ENCODE data around the gene PNPLA7.

- TF ChIP-seq CTCF (tag by site-specific recombination; IDR thresholded peaks at IDR 0.05) (no peak), MZF1 (tag by site-specific recombination; IDR thresholded peaks at IDR 0.05; ENCODE audit: borderline replicate concordance) (no peak), ZFHX2 (tag by site-specific recombination; conservative IDR thresholded peaks at IDR 0.05) (no peak), ZNF830 (tag by site-specific recombination; IDR thresholded peaks at IDR 0.05; ENCODE audit: low read depth) (no peak), PRDM4 (tag by site-specific recombination; IDR thresholded peaks at IDR 0.05) (no peak), KLF1 (tag by site-specific recombination; IDR thresholded peaks at IDR 0.05) (no peak), ZNF121 (tag by site-specific recombination; IDR thresholded peaks at IDR 0.05) (no peak), INSM2 (tag by site-specific recombination; IDR thresholded peaks at IDR 0.05) (no peak), ZNF747 (tag by site-specific recombination; IDR thresholded peaks at IDR 0.05) (no peak), ZNF274 (IDR thresholded peaks at IDR 0.05; ENCODE audit: low read length) (no peak), ZNF274 (tag by site-specific recombination; IDR thresholded peaks at IDR 0.05; ENCODE audit: borderline replicate concordance) (no peak), ZBTB1 (tag by site-specific recombination; IDR thresholded peaks at IDR 0.05) (no peak), ZNF792 (tag by site-specific recombination; IDR thresholded peaks at IDR 0.05) (no peak)
- TF ChIP-seq, protein P1, sequence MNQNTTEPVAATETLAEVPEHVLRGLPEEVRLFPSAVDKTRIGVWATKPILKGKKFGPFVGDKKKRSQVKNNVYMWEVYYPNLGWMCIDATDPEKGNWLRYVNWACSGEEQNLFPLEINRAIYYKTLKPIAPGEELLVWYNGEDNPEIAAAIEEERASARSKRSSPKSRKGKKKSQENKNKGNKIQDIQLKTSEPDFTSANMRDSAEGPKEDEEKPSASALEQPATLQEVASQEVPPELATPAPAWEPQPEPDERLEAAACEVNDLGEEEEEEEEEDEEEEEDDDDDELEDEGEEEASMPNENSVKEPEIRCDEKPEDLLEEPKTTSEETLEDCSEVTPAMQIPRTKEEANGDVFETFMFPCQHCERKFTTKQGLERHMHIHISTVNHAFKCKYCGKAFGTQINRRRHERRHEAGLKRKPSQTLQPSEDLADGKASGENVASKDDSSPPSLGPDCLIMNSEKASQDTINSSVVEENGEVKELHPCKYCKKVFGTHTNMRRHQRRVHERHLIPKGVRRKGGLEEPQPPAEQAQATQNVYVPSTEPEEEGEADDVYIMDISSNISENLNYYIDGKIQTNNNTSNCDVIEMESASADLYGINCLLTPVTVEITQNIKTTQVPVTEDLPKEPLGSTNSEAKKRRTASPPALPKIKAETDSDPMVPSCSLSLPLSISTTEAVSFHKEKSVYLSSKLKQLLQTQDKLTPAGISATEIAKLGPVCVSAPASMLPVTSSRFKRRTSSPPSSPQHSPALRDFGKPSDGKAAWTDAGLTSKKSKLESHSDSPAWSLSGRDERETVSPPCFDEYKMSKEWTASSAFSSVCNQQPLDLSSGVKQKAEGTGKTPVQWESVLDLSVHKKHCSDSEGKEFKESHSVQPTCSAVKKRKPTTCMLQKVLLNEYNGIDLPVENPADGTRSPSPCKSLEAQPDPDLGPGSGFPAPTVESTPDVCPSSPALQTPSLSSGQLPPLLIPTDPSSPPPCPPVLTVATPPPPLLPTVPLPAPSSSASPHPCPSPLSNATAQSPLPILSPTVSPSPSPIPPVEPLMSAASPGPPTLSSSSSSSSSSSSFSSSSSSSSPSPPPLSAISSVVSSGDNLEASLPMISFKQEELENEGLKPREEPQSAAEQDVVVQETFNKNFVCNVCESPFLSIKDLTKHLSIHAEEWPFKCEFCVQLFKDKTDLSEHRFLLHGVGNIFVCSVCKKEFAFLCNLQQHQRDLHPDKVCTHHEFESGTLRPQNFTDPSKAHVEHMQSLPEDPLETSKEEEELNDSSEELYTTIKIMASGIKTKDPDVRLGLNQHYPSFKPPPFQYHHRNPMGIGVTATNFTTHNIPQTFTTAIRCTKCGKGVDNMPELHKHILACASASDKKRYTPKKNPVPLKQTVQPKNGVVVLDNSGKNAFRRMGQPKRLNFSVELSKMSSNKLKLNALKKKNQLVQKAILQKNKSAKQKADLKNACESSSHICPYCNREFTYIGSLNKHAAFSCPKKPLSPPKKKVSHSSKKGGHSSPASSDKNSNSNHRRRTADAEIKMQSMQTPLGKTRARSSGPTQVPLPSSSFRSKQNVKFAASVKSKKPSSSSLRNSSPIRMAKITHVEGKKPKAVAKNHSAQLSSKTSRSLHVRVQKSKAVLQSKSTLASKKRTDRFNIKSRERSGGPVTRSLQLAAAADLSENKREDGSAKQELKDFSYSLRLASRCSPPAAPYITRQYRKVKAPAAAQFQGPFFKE (tag by site-specific recombination; IDR thresholded peaks at IDR 0.05; ENCODE audit: borderline replicate concordance) = no peak
Observed at GRCh38 chr9:137478962-137479861, 71.0 kb downstream of the PNPLA7 start.

Measured in HEK293 (cell line).